ENCODE results near the gene CRLF1. TPM values are rescaled to one million over a fixed set of nuclear protein-coding genes. Genes with fewer than 3 reads are reported as not detected.

CRLF1 gene
- total and polyA plus RNA-seq, 2 of the 8 experiments (the other 6 are each of a cell fraction or from before 2014, with no cell fraction given): 7.2 to 10.3 TPM

- H3K18ac ChIP-seq (ENCODE audit: extremely low read depth, low read length): no peak overlapping the region; the same call in 1 of the 2 replicates
- DNase-seq (ENCODE audit: low read depth in 1 of 2, low spot score in 2 of 2) (no peak), FAIRE-seq (no peak)
- peak overlapping the region; percentile 35 for H3K4ac ChIP-seq (replicated peaks; ENCODE audit: insufficient read length, low read depth, low read length)
- ChIA-PET POLR2A (ENCODE audit: partially characterized antibody) (interaction anchor here (1.0 to 1.6 kb wide), 2 partner anchors 11 to 26 kb away, joined by 3 to 4 read pairs; no protein-coding TSS in a partner anchor), CTCF (ENCODE audit: partially characterized antibody) (interaction anchor here (0.6 to 1.3 kb wide), 2 partner anchors 28 to 174 kb away, joined by 3 to 5 read pairs; no protein-coding TSS in a partner anchor)
- peaks cover 4 to 9% (median 4%) of the 10 kb centered on the region in 4 experiments; a peak in 5 of 7 replicates for H3K4me1 ChIP-seq (replicated peaks in 1 of 4; ENCODE audit: control insufficient read depth in 3 of 4, insufficient read depth in 4 of 4, low read length in 3 of 4)
- no peak overlapping the region for H3K23ac ChIP-seq (ENCODE audit: insufficient read length)
- peaks cover 4% of the 10 kb centered on the region in 2 experiments for H3K79me2 ChIP-seq (ENCODE audit: control insufficient read depth in 1 of 2, insufficient read depth in 2 of 2, low read length in 2 of 2)
- H4K91ac ChIP-seq (replicated peaks; ENCODE audit: insufficient read length, low read length): peak overlapping the region; percentile 39
- H3K9ac ChIP-seq (replicated peaks in 1 of 4; ENCODE audit: extremely low read depth in 1 of 4, low read depth in 3 of 4, low read length in 3 of 4): peak overlapping the region in 2 of 4 experiments; percentile 19 to 21; a peak in 2 of 7 replicates
- no peak overlapping the region for H2BK12ac ChIP-seq (ENCODE audit: low read depth, low read length)
- no peak overlapping the region for H3K14ac ChIP-seq (ENCODE audit: insufficient read length)
- no peak overlapping the region for H2BK20ac ChIP-seq (ENCODE audit: low read length)
- peak overlapping the region; percentile 98; the same call in 1 of the 2 replicates for H4K8ac ChIP-seq (ENCODE audit: extremely low read depth, insufficient read depth, low read length)
- no peak overlapping the region for H2AK5ac ChIP-seq (ENCODE audit: low read depth, low read length)
- peaks cover 8% of the 10 kb centered on the region; the same call in 1 of the 2 replicates for H3K23me2 ChIP-seq (ENCODE audit: low read depth, low read length)
- peaks cover 7% of the 10 kb centered on the region for H3K79me1 ChIP-seq (ENCODE audit: low read depth, low read length)
- H3K27ac ChIP-seq (ENCODE audit: low read depth, low read length): no peak overlapping the region
- no peak overlapping the region for H3K56ac ChIP-seq (replicated peaks; ENCODE audit: insufficient read length, low read depth, low read length)
- peaks cover 0 to 11% (median 5%) of the 10 kb centered on the region in 4 experiments; a peak in 4 of 7 replicates for H3K27me3 ChIP-seq (replicated peaks in 1 of 4; ENCODE audit: control insufficient read depth in 3 of 4, extremely low read depth in 1 of 4, insufficient read depth in 3 of 4, low read length in 3 of 4)
- no peaks in the 10 kb centered on the region for H3K36me3 ChIP-seq (ENCODE audit: control insufficient read depth in 2 of 4, insufficient read depth in 4 of 4, low read length in 3 of 4)
- 0 out of 2 replicates have a peak overlapping the region, but pooled peaks have one; percentile 81 for H2BK15ac ChIP-seq (ENCODE audit: low read length)
- peak overlapping the region; percentile 52 to 99 for H3K4me2 ChIP-seq (ENCODE audit: insufficient read depth in 1 of 2, low read depth in 2 of 2, low read length in 2 of 2)
- peaks cover 0 to 9% of the 10 kb centered on the region in 2 experiments for H4K20me1 ChIP-seq (replicated peaks in 1 of 2; ENCODE audit: control insufficient read depth in 1 of 2, insufficient read depth in 2 of 2, low read length in 2 of 2)
- H4K5ac ChIP-seq (ENCODE audit: insufficient read length, low read depth, low read length): no peak overlapping the region
- no peak overlapping the region for H2AFZ ChIP-seq (ENCODE audit: low read length)
- H2BK120ac ChIP-seq (replicated peaks; ENCODE audit: low read depth, low read length): no peak overlapping the region
- H3K4me3 ChIP-seq (ENCODE audit: extremely low read depth in 1 of 4, insufficient read depth in 2 of 4, low read depth in 3 of 4, low read length in 4 of 4): peak overlapping the region; percentile 63 to 100 (median 93); a peak in 7 of 8 replicates
- H3K9me3 ChIP-seq (ENCODE audit: insufficient read depth in 2 of 2, low read depth in 1 of 2, low read length in 1 of 2): no peaks in the 10 kb centered on the region
- 74% methylated on average over 3 of the region's 3 CpGs; no CpG with 5 or more reads in 1 of the 2 experiments for WGBS, 2 experiments (ENCODE audit: extremely low coverage in 1 of 2, insufficient coverage in 1 of 2, insufficient read length in 1 of 2, insufficient replicate concordance in 2 of 2, low coverage in 1 of 2, low lambda C conversion rate in 2 of 2, missing lambda C conversion rate in 1 of 2)
- no peak overlapping the region for H2BK5ac ChIP-seq (ENCODE audit: low read depth, low read length)
- TF ChIP-seq TCF12 (IDR thresholded peaks at IDR 0.05; ENCODE audit: low read depth, low read length) (no peak), CEBPB (IDR thresholded peaks at IDR 0.05; ENCODE audit: low read depth, low read length) (no peak), KDM4A (IDR thresholded peaks at IDR 0.05; ENCODE audit: low read depth, low read length, severe bottlenecking) (no peak), TAF1 (IDR thresholded peaks at IDR 0.05; ENCODE audit: low read depth, low read length) (no peak), TAF7 (optimal IDR thresholded peaks at IDR 0.05; ENCODE audit: borderline replicate concordance, low read depth, low read length) (no peak), HDAC6 (IDR thresholded peaks at IDR 0.05; ENCODE audit: low read depth, low read length) (no peak), KDM5A (IDR thresholded peaks at IDR 0.05; ENCODE audit: low read length) (no peak), ATF2 (IDR thresholded peaks at IDR 0.05; ENCODE audit: low read length) (no peak), SIRT6 (IDR thresholded peaks at IDR 0.05; ENCODE audit: low read length) (no peak)
These were observed 31.4 kb upstream of the CRLF1 start for GRCh38 chr19:18637673-18638630.

All from H1 (cell line).